Transverse colon (tissue), 4 donors: ENCODE data around the gene CCM2. TPM values are rescaled to one million over a fixed set of nuclear protein-coding genes. Genes with fewer than 3 reads are reported as not detected.

ENCODE experiments used
- DNase-seq: peaks from one replicate; pipeline ENCODE4 v3.0.0-alpha.2; 2019
- H3K27ac ChIP-seq, 4 donors: fragments of 200-600 bp; sonication (generic); 2 replicates each; pipeline ENCODE4 v1.5.1; 2016 to 2018; ENCODE audit warnings: inconsistent platforms in 4 of 4
- H3K27me3 ChIP-seq: fragments of 200-600 bp; sonication (generic); 2 replicates; pipeline ENCODE4 v1.5.1; 2017; ENCODE audit warnings: inconsistent platforms
- H3K36me3 ChIP-seq, 4 donors: fragments of 200-600 bp; sonication (generic); 2 replicates each; pipeline ENCODE4 v1.5.1; 2017 to 2019; ENCODE audit warnings: inconsistent platforms in 4 of 4
- H3K4me1 ChIP-seq, 4 donors: fragments of 200-600 bp; sonication (generic); 2 replicates each; pipeline ENCODE4 v1.5.1; 2017 to 2020; ENCODE audit warnings: inconsistent platforms in 4 of 4
- H3K4me3 ChIP-seq, 4 donors: fragments of 200-600 bp; sonication (generic); 1 replicate in 1 of 4; 2 replicates in 3 of 4; pipeline versions ENCODE4 v1.5.1 to v1.6.1; 2017 to 2019; ENCODE audit warnings: inconsistent platforms in 4 of 4
- H3K9me3 ChIP-seq, 2 donors: fragments of 200-600 bp; sonication (generic); 2 replicates each; pipeline ENCODE4 v1.5.1; 2017 to 2019; ENCODE audit warnings: inconsistent platforms in 2 of 2
- CTCF ChIP-seq, 5 experiments: fragments of 200-600 bp in 3 of 5; fragments of 450-650 bp in 2 of 5; sonication (generic) in 3 of 5; IDR thresholded peaks; 1 replicate in 2 of 5; 2 replicates in 3 of 5; pipeline ENCODE4 v1.5.1; 2016 to 2017; ENCODE audit warnings: antibody characterized with exemption in 5 of 5, inconsistent platforms in 3 of 5, mild to moderate bottlenecking in 2 of 5, moderate library complexity in 1 of 5
- EP300 ChIP-seq: sonication (generic); formaldehyde crosslinking; IDR thresholded peaks from one replicate; pipeline ENCODE4 v1.6.1; 2017; ENCODE audit warnings: antibody characterized with exemption, low read depth
- POLR2A ChIP-seq: fragments of 450-650 bp; IDR thresholded peaks from one replicate; pipeline ENCODE4 v1.6.1; 2016; ENCODE audit warnings: antibody characterized with exemption, mild to moderate bottlenecking, moderate library complexity
- POLR2AphosphoS5 ChIP-seq, 3 donors: sonication (generic); formaldehyde crosslinking; IDR thresholded peaks; one replicate each; pipeline ENCODE4 v1.6.1; 2016; ENCODE audit warnings: antibody characterized with exemption in 3 of 3
- WGBS, 2 donors: methylation state at CpG; one replicate each; pipeline ENCODE4 v1.1.5; 2018; ENCODE audit warnings: low coverage in 1 of 2; 5-methylcytosine and 5-hydroxymethylcytosine counted together
- in situ Hi-C, 4 donors: fragments of 200-750 bp; cut with MboI; loops; one replicate each; pipeline versions ENCODE4 v1.15.0 to v1.15.1; 2017; ENCODE audit warnings: low sequenced_read_pairs in 3 of 4, low pct_ligation_motif_present in 1 of 4, low pct_unique_long_range_greater_than_20kb in 1 of 4
- intact Hi-C: fragments of 100-400 bp; cut with DNase I; formaldehyde crosslinking; loops from one replicate; pipeline ENCODE4 v1.15.1; 2023; ENCODE audit warnings: low total_unique reads
- total RNA-seq, 4 donors: library from RNA; depleted of rRNA; stranded (reverse); fragments of >200 nt; gene quantifications; one replicate each; pipeline ENCODE4 v1.1.0, GENCODE V29; 2016

Gene CCM2
- total RNA-seq, 4 donors from 2014 or later: 40.4 to 76.4 (median 47.8) TPM

- no peak for DNase-seq
- Histone ChIP-seq H3K4me3 (peak overlapping the region in 3 of 4 donors; percentile 12 to 39 (median 33)), H3K27me3 (peaks cover 17% of the 10 kb centered on the region), H3K36me3 (no peaks in the 10 kb centered on the region), H3K4me1 (peaks cover 0 to 13% (median 11%) of the 10 kb centered on the region in 4 donors), H3K9me3 (no peaks in the 10 kb centered on the region), H3K27ac (no peak overlapping the region)
- intact Hi-C loops: no loop called here
- 48% methylated on average over 17 of the region's 76 CpGs; no CpG with 5 or more reads in 1 of the 2 donors for whole genome bisulfite sequencing, 2 donors
- TF ChIP-seq EP300 (no peak), POLR2A (no peak), POLR2AphosphoS5 (IDR thresholded peaks at IDR 0.05) (no peak)
- in situ Hi-C loops: loop anchor here in 1 of 4 donors (10.0 kb wide), 1 partner anchor 172 kb away; no protein-coding TSS in a partner anchor
Measured at GRCh38 chr7:44962483-44963251, 37.3 kb upstream of the CCM2 start.

- WGBS, 2 donors: 85% methylated on average over 19 of the region's 24 CpGs; no CpG with 5 or more reads in 1 of the 2 donors
- Histone ChIP-seq H3K36me3 (no peaks in the 10 kb centered on the region), H3K27me3 (peaks cover 17% of the 10 kb centered on the region), H3K27ac (no peak overlapping the region), H3K4me3 (peak overlapping the region in 1 of 4 donors; percentile 39), H3K9me3 (no peaks in the 10 kb centered on the region), H3K4me1 (peaks cover 0 to 13% (median 11%) of the 10 kb centered on the region in 4 donors)
- intact Hi-C loops (no loop called here), in situ Hi-C loops (loop anchor here in 1 of 4 donors (10.0 kb wide), 1 partner anchor 171 kb away; no protein-coding TSS in a partner anchor)
- no peak for DNase-seq
- no peak for TF ChIP-seq EP300
- no peak for TF ChIP-seq POLR2AphosphoS5 (IDR thresholded peaks at IDR 0.05)
- TF ChIP-seq POLR2A: no peak
- no peak for TF ChIP-seq CTCF (IDR thresholded peaks at IDR 0.05)
Measured at GRCh38 chr7:44963364-44964290, 36.4 kb upstream of the CCM2 start.

GRCh38 chr7:44964384-44964830 is 35.6 kb upstream of the CCM2 start:
- in situ Hi-C loops (loop anchor here in 1 of 4 donors (10.0 kb wide), 1 partner anchor 170 kb away; no protein-coding TSS in a partner anchor), intact Hi-C loops (no loop called here)

More at GRCh38 chr7:44964384-44964830, 35.6 kb upstream of the CCM2 start:
- 76 to 84% methylated on average over 4 to 6 of the region's 7 CpGs for WGBS, 2 donors
- Histone ChIP-seq H3K27me3 (peaks cover 17% of the 10 kb centered on the region), H3K4me3 (no peak overlapping the region), H3K4me1 (peaks cover 0 to 13% (median 11%) of the 10 kb centered on the region in 4 donors), H3K9me3 (no peaks in the 10 kb centered on the region), H3K36me3 (no peaks in the 10 kb centered on the region), H3K27ac (no peak overlapping the region)
- no peak for DNase-seq
- no peak for TF ChIP-seq POLR2AphosphoS5 (IDR thresholded peaks at IDR 0.05)
- no peak for TF ChIP-seq POLR2A
- no peak for TF ChIP-seq CTCF (IDR thresholded peaks at IDR 0.05)
- no peak for TF ChIP-seq EP300
